Left renal pelvis (tissue), 4 donors: Measurements from ENCODE around the gene MMAB. TPM values are rescaled to one million over a fixed set of nuclear protein-coding genes. Genes with fewer than 3 reads are reported as not detected.
"Not testable (repeated sequence)": the region's sequence is repeated elsewhere in the genome, so short reads cannot be mapped to it uniquely, and the experiment has no call there.

ENCODE experiments used
- DNase-seq, 4 donors: peaks; one replicate each; pipeline ENCODE4 v3.0.0-alpha.2; 2013; ENCODE audit warnings: low read depth in 4 of 4, low spot score in 3 of 4
- polyA plus RNA-seq, 4 donors: library from polyadenylated mRNA; unstranded; fragments of 120-200 nt; gene quantifications; one replicate each; pipeline ENCODE4 v1.2.1, GENCODE V29; 2013; ENCODE audit not compliant: insufficient read length in 4 of 4

The MMAB gene
- polyA plus RNA-seq, 4 donors: 21.2 to 40.3 (median 32.9) TPM

GRCh38 chr12:109604132-109604585 is 30.9 kb upstream of the MMAB start:
- no peak for DNase-seq

GRCh38 chr12:109602132-109602531 is 28.8 kb upstream of the MMAB start:
- not testable (repeated sequence) for DNase-seq

GRCh38 chr12:109601557-109601956 is 28.3 kb upstream of the MMAB start:
- no peak for DNase-seq

GRCh38 chr12:109600995-109601394 is 27.7 kb upstream of the MMAB start:
- DNase-seq: no peak

GRCh38 chr12:109600481-109600880 is 27.2 kb upstream of the MMAB start:
- no peak for DNase-seq

GRCh38 chr12:109599087-109599486 is 25.8 kb upstream of the MMAB start:
- DNase-seq: no peak

- no peak for DNase-seq
Observed at GRCh38 chr12:109598428-109598854, 25.1 kb upstream of the MMAB start.

- DNase-seq: peak; percentile 48 to 73 (median 64)
Observed at GRCh38 chr12:109597795-109598427, 24.6 kb upstream of the MMAB start.

- no peak for DNase-seq
Observed at GRCh38 chr12:109597414-109597794, 24.1 kb upstream of the MMAB start.

GRCh38 chr12:109596418-109597244 is 23.3 kb upstream of the MMAB start:
- no peak for DNase-seq

GRCh38 chr12:109595321-109595902 is 22.1 kb upstream of the MMAB start:
- no peak for DNase-seq

GRCh38 chr12:109594556-109595317 is 21.4 kb upstream of the MMAB start:
- no peak for DNase-seq

GRCh38 chr12:109592905-109593272 is 19.6 kb upstream of the MMAB start:
- no peak for DNase-seq

- no peak for DNase-seq
Observed at GRCh38 chr12:109592195-109592904, 19.0 kb upstream of the MMAB start.

- no peak for DNase-seq
Observed at GRCh38 chr12:109591041-109591440, 17.7 kb upstream of the MMAB start.

- no peak for DNase-seq
Observed at GRCh38 chr12:109590566-109590965, 17.3 kb upstream of the MMAB start.

GRCh38 chr12:109589691-109590245 is 16.5 kb upstream of the MMAB start:
- no peak for DNase-seq

- no peak for DNase-seq
Observed at GRCh38 chr12:109589240-109589590, 15.9 kb upstream of the MMAB start.

GRCh38 chr12:109588461-109589239 is 15.3 kb upstream of the MMAB start:
- DNase-seq: no peak
